ENCODE measurements around the gene GDA. TPM values are rescaled to one million over a fixed set of nuclear protein-coding genes. Genes with fewer than 3 reads are reported as not detected.

The GDA gene
- total RNA-seq, 1 experiment from 2014 or later, result 3.6 TPM

GRCh38 chr9:72185561-72185960, 36.3 kb downstream of the GDA start:
- Mint-ChIP-seq H3K9me3 (peaks cover 16 to 17% of the 10 kb centered on the region in 2 experiments), H3K4me1 (no peaks in the 10 kb centered on the region), H3K36me3 (ENCODE audit: insufficient read depth in 1 of 3, low read depth in 3 of 3) (peaks cover 0 to 16% (median 11%) of the 10 kb centered on the region in 3 experiments; a peak in 4 of 7 replicates), H3K27me3 (ENCODE audit: low read depth) (no peaks in the 10 kb centered on the region), H3K27ac (no peak overlapping the region), H3K4me3 (no peak overlapping the region)
- H3K56ac ChIP-seq (ENCODE audit: insufficient read length, low read depth, low read length), result no peak overlapping the region
- H3K14ac ChIP-seq (ENCODE audit: insufficient read depth, low read length), result no peak overlapping the region
- no peak overlapping the region for H2BK15ac ChIP-seq (ENCODE audit: low read depth, low read length)
- no peak overlapping the region for H2BK120ac ChIP-seq (ENCODE audit: low read depth, low read length, poor library complexity, severe bottlenecking)
- H3K4me2 ChIP-seq (ENCODE audit: insufficient read depth, insufficient read length, low read length), result no peak overlapping the region
- H3K23ac ChIP-seq (ENCODE audit: insufficient read length, low read depth, low read length), result no peak overlapping the region
- H2BK20ac ChIP-seq (ENCODE audit: low read depth, low read length, poor library complexity, severe bottlenecking), result no peak overlapping the region
- H2AFZ ChIP-seq (ENCODE audit: low read length), result no peak overlapping the region
- no peak overlapping the region for H3K4ac ChIP-seq (ENCODE audit: low read depth, low read length)
- H3K23me2 ChIP-seq (ENCODE audit: insufficient read length, low read depth, low read length, poor library complexity, severe bottlenecking), result no peaks in the 10 kb centered on the region
- no peak overlapping the region for H4K5ac ChIP-seq (ENCODE audit: insufficient read length, low read depth, low read length)
- H2BK5ac ChIP-seq (ENCODE audit: insufficient read length, low read length), result no peak overlapping the region
- no peak overlapping the region for H3K18ac ChIP-seq (ENCODE audit: insufficient read length, low read depth, low read length)
- no peaks in the 10 kb centered on the region for H3K79me2 ChIP-seq (ENCODE audit: insufficient read depth, low read length)
- H3K27ac ChIP-seq (ENCODE audit: insufficient read length, low read depth, low read length), result no peak overlapping the region
- no peak for TF ChIP-seq CTCF (conservative IDR thresholded peaks at IDR 0.05)
- no peaks in the 10 kb centered on the region for H4K20me1 ChIP-seq (ENCODE audit: control insufficient read depth, insufficient read depth, insufficient read length)
- H3K79me1 ChIP-seq (ENCODE audit: insufficient read depth, low read depth, low read length, poor library complexity, severe bottlenecking), result no peaks in the 10 kb centered on the region
- H2BK12ac ChIP-seq (ENCODE audit: insufficient read length, low read depth, low read length), result no peak overlapping the region
- H4K8ac ChIP-seq (replicated peaks; ENCODE audit: insufficient read length, low read depth, low read length), result no peak overlapping the region
- H3K9ac ChIP-seq (ENCODE audit: extremely low read depth, insufficient read length, low read length), result no peak overlapping the region
- no peak for DNase-seq
- no peaks in the 10 kb centered on the region for H3K4me1 ChIP-seq (ENCODE audit: insufficient read depth, low read length)
- H3K27me3 ChIP-seq (ENCODE audit: insufficient read depth, low read length), result no peaks in the 10 kb centered on the region
- no peak overlapping the region for H4K91ac ChIP-seq (ENCODE audit: insufficient read length, low read depth, low read length)
- no CpG with 5 or more reads among the region's 2 CpGs for WGBS (ENCODE audit: extremely low coverage, insufficient read length, low lambda C conversion rate)
- peaks cover 8% of the 10 kb centered on the region for H3K9me3 ChIP-seq (ENCODE audit: control insufficient read depth, low read depth, low read length)
- H2AK5ac ChIP-seq (ENCODE audit: insufficient read length, low read length), result no peak overlapping the region
- no peak overlapping the region for H3T11ph ChIP-seq (ENCODE audit: low read length)

All from H9 (cell line).